Duodenal mucosa (tissue), 2 donors: ENCODE measurements around the gene KSR1.
"Not testable (repeated sequence)": the region's sequence is repeated elsewhere in the genome, so short reads cannot be mapped to it uniquely, and the experiment has no call there.

Experiments
- H3K27ac ChIP-seq: one replicate; pipeline ENCODE4 v1.7.0; 2013; ENCODE audit warnings: low read depth, low read length
- H3K27me3 ChIP-seq, 2 donors: one replicate each; pipeline ENCODE4 v1.7.0; 2013; ENCODE audit warnings: low read length in 2 of 2, control low read depth in 1 of 2; ENCODE audit not compliant: insufficient read depth in 2 of 2, control insufficient read depth in 1 of 2
- H3K36me3 ChIP-seq, 2 donors: one replicate each; pipeline ENCODE4 v1.7.0; 2013; ENCODE audit warnings: low read length in 2 of 2, control low read depth in 1 of 2; ENCODE audit not compliant: insufficient read depth in 2 of 2, control insufficient read depth in 1 of 2
- H3K4me1 ChIP-seq, 2 donors: one replicate each; pipeline ENCODE4 v1.7.0; 2013; ENCODE audit warnings: low read length in 2 of 2, control low read depth in 1 of 2; ENCODE audit not compliant: insufficient read depth in 2 of 2, control insufficient read depth in 1 of 2
- H3K4me3 ChIP-seq, 2 donors: one replicate each; pipeline ENCODE4 v1.7.0; 2013; ENCODE audit warnings: low read length in 2 of 2, low read depth in 1 of 2
- H3K9ac ChIP-seq, 2 donors: one replicate each; pipeline ENCODE4 v1.7.0; 2013; ENCODE audit warnings: low read length in 2 of 2, low read depth in 1 of 2
- H3K9me3 ChIP-seq, 2 donors: one replicate each; pipeline ENCODE4 v1.7.0; 2013; ENCODE audit warnings: low read length in 2 of 2, control low read depth in 1 of 2; ENCODE audit not compliant: control insufficient read depth in 1 of 2

KSR1 gene

DNA sequence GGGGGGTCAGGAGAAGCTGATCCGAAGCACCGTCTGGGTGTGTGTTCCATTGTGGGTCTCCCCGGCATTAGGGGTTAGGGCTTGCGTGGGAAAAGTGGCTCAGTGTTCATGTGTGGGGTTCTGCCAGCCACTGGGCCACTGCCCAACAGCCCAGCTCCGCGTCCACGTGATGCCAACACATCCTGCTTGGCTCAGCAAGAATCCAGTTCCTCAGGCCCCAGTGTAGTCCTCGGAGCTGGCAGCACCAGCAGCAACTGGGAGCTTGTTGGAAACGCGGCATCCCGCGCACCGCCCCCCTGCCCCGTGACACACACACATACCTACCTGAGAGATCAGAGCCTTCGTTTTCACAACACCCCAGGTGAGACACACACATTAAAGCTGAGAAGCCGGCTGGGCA is 193.7 kb downstream of the KSR1 start:
- Histone ChIP-seq H3K27ac (no peak overlapping the region), H3K36me3 (peaks cover 0 to 15% of the 10 kb centered on the region in 2 donors), H3K9ac (no peak overlapping the region), H3K4me1 (peaks cover 12 to 17% of the 10 kb centered on the region in 2 donors), H3K9me3 (no peaks in the 10 kb centered on the region), H3K4me3 (no peak overlapping the region), H3K27me3 (no peaks in the 10 kb centered on the region)

DNA sequence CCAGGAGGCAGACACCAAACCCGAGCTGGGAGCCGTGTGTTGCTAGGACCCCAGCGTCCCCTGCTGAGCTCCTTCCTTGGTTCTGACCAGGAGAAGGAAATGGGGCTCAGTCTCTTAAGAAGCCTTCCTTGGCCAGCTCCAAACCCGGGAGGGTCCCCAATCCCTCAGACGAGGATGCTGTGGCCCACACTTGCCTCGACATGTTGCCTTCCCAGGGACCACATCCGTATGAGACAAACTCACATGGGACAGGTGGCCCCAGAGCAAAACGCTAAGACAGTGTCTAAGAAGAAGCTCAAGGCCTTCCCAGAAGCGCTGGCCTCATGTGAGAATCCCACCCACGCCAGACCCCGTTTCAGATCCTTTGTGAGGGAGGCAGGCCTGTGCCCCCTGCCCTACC is 194.6 kb downstream of the KSR1 start:
- Histone ChIP-seq H3K9me3 (no peaks in the 10 kb centered on the region), H3K4me1 (peaks cover 12 to 17% of the 10 kb centered on the region in 2 donors), H3K36me3 (peaks cover 0 to 15% of the 10 kb centered on the region in 2 donors), H3K27me3 (no peaks in the 10 kb centered on the region), H3K27ac (no peak overlapping the region), H3K4me3 (no peak overlapping the region), H3K9ac (no peak overlapping the region)

- H3K4me1 ChIP-seq, result peaks cover 12 to 17% of the 10 kb centered on the region in 2 donors
- no peaks in the 10 kb centered on the region for H3K27me3 ChIP-seq
- H3K9me3 ChIP-seq, result no peaks in the 10 kb centered on the region
- H3K4me3 ChIP-seq, result no peak overlapping the region
- peaks cover 0 to 15% of the 10 kb centered on the region in 2 donors for H3K36me3 ChIP-seq
- no peak overlapping the region for H3K27ac ChIP-seq
- H3K9ac ChIP-seq, result no peak overlapping the region
Measured at GRCh38 chr17:27651411-27652345, 195.4 kb downstream of the KSR1 start.

DNA sequence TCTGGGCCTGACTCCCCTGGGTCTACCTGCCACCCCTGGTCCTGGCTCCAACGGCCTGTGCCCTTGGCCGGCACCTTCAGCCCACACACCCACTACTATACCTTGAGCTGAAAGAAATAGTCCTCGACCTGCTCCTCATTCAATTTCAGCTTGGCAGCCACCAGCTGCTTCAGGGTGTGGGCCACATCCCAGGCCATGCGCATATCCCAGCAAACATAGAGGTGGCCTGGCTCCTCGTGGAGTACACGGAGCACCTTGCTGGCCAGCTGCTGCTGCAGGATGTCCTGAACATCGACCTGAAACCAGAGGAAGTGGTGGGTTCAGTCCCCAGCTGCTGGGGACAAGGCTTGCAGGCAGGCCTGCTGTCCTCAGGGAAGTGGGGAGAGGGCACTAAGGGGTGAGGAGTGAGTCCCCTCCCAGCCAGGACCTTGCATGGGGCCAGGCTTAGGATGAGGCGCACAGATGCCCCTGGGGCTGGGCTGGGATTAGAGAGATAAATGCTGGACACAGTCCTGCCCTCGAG is 197.3 kb downstream of the KSR1 start:
- not testable (repeated sequence) for H3K27ac ChIP-seq, H3K4me3 ChIP-seq, H3K36me3 ChIP-seq, H3K4me1 ChIP-seq, H3K27me3 ChIP-seq, H3K9ac ChIP-seq, H3K9me3 ChIP-seq

- H3K36me3 ChIP-seq, result no peaks in the 10 kb centered on the region
- no peak overlapping the region for H3K4me3 ChIP-seq
- no peak overlapping the region for H3K27ac ChIP-seq
- H3K9ac ChIP-seq, result no peak overlapping the region
- H3K27me3 ChIP-seq, result no peaks in the 10 kb centered on the region
- H3K4me1 ChIP-seq, result peaks cover 0 to 3% of the 10 kb centered on the region in 2 donors
- no peaks in the 10 kb centered on the region for H3K9me3 ChIP-seq
Measured at GRCh38 chr17:27654136-27654535, 197.9 kb downstream of the KSR1 start.

DNA sequence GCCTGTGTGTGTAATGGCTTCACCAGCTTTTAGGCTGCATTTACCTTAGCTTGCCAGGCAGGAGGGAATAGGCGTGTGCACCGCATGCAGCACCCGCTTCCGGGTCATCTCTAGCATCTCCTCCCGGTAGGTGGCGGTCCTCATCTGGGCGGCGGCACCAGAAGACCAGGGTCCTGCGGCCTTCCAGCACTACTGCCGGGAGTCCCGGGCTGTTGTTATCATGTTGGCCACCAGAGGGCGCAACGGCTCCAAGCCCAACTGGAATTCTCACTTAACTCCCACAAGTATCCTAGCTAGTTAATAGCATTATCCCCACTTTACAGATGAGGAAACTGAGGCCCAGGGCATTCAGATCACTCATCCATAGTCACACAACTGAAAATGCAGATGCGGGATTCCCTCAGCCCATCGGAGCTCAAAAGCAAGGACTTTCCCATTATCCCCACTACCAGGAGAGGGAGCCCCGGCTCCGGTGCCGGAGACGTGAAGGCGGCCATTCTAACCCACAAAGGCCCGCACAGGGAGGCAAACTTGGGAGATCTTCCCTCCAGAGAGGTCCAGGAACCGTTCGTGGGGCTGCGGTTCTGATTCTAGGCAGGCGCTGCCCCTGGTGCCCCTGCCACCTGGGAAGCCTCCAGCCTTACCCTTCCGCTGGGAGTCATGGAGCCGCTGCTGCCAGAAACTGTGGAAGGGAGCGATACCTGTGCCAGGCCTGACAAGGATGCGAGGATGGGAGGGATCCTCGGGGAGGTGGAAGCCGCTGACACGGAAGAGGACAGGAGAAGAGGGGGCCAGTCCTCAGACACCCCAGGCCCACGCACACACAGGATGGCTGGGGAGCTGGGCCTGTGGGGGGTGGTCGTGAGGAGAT is 198.6 kb downstream of the KSR1 start:
- H3K27ac ChIP-seq, result no peak overlapping the region
- H3K9ac ChIP-seq, result no peak overlapping the region
- H3K4me1 ChIP-seq, result no peaks in the 10 kb centered on the region

DNA sequence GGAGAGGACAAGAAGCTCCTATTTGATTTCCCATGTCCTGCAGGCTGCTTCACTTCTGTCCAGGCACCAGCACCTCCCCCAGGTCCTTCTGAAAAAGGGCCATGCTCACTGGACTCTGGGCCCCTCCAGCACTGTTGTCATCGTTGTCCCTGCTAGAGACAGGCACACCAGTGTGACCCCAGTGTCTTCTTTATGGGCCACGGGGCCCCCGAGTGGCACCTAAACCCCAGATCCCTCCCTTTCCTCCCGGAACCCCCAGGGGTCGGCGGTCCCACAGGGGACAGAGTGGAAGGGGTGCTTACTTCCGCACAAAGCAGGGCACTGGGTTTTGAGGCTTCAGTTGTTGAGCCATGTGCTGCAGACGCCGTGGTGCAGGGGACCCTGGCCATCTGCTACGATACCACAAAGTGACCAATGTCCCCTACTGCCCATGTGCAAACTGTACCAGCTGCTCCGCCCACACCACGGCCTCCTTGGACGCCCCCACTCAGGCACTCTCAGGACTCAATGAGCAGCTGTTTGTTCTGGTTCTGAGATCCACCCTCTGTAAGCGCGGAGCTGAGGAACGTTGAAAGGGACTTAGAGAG is 199.4 kb downstream of the KSR1 start:
- H3K27ac ChIP-seq, H3K9me3 ChIP-seq, H3K27me3 ChIP-seq, H3K4me1 ChIP-seq, H3K4me3 ChIP-seq, H3K36me3 ChIP-seq, H3K9ac ChIP-seq: not testable (repeated sequence)

More for the DNA sequence above, 198.6 kb downstream of the KSR1 start:
- H3K36me3 ChIP-seq, result no peaks in the 10 kb centered on the region
- H3K9me3 ChIP-seq, result no peaks in the 10 kb centered on the region
- no peak overlapping the region for H3K4me3 ChIP-seq
- H3K27me3 ChIP-seq, result no peaks in the 10 kb centered on the region

DNA sequence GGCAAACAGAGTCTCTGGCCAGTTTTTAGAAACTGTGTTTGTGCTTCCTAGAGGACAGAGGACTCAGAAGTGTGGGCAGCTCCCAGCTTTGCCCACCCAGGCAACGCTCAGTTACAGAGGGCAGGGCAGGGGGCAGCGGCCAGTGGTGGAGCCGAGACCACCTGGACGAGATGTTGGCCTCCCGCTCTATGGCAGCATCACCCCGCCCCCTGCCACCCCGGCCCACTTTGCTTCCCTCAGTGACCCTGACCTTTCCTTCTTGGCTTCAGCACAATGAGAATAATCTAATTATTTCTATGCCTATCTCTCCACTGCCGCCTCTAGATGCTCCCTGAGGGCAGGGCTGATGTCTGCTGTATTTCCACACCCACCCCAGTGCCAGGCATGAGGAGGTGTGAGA is 200.4 kb downstream of the KSR1 start:
- not testable (repeated sequence) for H3K9ac ChIP-seq, H3K27me3 ChIP-seq, H3K27ac ChIP-seq, H3K4me1 ChIP-seq, H3K36me3 ChIP-seq, H3K4me3 ChIP-seq, H3K9me3 ChIP-seq

DNA sequence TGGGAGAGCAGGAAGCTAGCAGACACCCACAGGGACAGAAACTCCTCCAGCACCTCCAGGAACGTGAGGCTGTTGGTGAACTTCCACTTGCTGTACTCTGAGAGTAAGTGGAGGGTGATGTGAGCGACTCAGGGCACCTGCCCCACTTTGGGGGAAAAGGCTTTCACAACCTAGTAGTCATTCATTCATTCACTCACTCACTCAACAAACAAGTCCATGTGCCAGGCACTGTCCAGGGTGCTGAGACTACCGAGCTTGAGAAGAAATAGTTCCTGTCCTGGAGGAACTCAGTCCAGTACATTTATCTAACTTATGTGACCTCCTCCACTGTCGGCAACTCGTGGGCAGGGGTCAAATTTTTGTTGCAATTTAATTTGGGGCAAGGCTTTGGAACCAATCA is 201.4 kb downstream of the KSR1 start:
- Histone ChIP-seq H3K9me3 (no peaks in the 10 kb centered on the region), H3K4me3 (no peak overlapping the region), H3K9ac (no peak overlapping the region), H3K27ac (no peak overlapping the region), H3K4me1 (no peaks in the 10 kb centered on the region), H3K36me3 (no peaks in the 10 kb centered on the region), H3K27me3 (no peaks in the 10 kb centered on the region)

- no peak overlapping the region for H3K9ac ChIP-seq
- no peaks in the 10 kb centered on the region for H3K36me3 ChIP-seq
- no peaks in the 10 kb centered on the region for H3K27me3 ChIP-seq
- no peak overlapping the region for H3K27ac ChIP-seq
- H3K4me3 ChIP-seq, result no peak overlapping the region
- no peaks in the 10 kb centered on the region for H3K9me3 ChIP-seq
- no peaks in the 10 kb centered on the region for H3K4me1 ChIP-seq
Measured at GRCh38 chr17:27659683-27660082, 203.4 kb downstream of the KSR1 start.
